Measurements from ENCODE around the gene ATP8A2.
"Not testable (repeated sequence)": the region's sequence is repeated elsewhere in the genome, so short reads cannot be mapped to it uniquely, and the experiment has no call there.

ATP8A2 gene

GRCh38 chr13:25768376-25768775 is 396.6 kb downstream of the ATP8A2 start:
- DNase-seq (ENCODE audit: low spot score) = no peak

GRCh38 chr13:25768838-25769237 is 397.1 kb downstream of the ATP8A2 start:
- no peak for DNase-seq (ENCODE audit: low spot score)

GRCh38 chr13:25770601-25771000 is 398.8 kb downstream of the ATP8A2 start:
- no peak for DNase-seq (ENCODE audit: low spot score)

GRCh38 chr13:25771202-25771601 is 399.4 kb downstream of the ATP8A2 start:
- no peak for DNase-seq (ENCODE audit: low spot score)

- no peak for DNase-seq (ENCODE audit: low spot score)
Observed at GRCh38 chr13:25771641-25772478, 400.1 kb downstream of the ATP8A2 start.

- not testable (repeated sequence) for DNase-seq (ENCODE audit: low spot score)
Observed at GRCh38 chr13:25772534-25772933, 400.8 kb downstream of the ATP8A2 start.

- not testable (repeated sequence) for DNase-seq (ENCODE audit: low spot score)
Observed at GRCh38 chr13:25774056-25774455, 402.3 kb downstream of the ATP8A2 start.

GRCh38 chr13:25775275-25775674 is 403.5 kb downstream of the ATP8A2 start:
- DNase-seq (ENCODE audit: low spot score) = no peak

- DNase-seq (ENCODE audit: low spot score) = no peak
Observed at GRCh38 chr13:25775986-25776385, 404.2 kb downstream of the ATP8A2 start.

- DNase-seq (ENCODE audit: low spot score) = no peak
Observed at GRCh38 chr13:25776722-25777121, 404.9 kb downstream of the ATP8A2 start.

GRCh38 chr13:25777509-25777908 is 405.7 kb downstream of the ATP8A2 start:
- DNase-seq (ENCODE audit: low spot score) = no peak

GRCh38 chr13:25778365-25778764 is 406.6 kb downstream of the ATP8A2 start:
- DNase-seq (ENCODE audit: low spot score) = no peak

GRCh38 chr13:25778808-25779305 is 407.1 kb downstream of the ATP8A2 start:
- DNase-seq (ENCODE audit: low spot score) = no peak

GRCh38 chr13:25783076-25783475 is 411.3 kb downstream of the ATP8A2 start:
- no peak for DNase-seq (ENCODE audit: low spot score)

GRCh38 chr13:25783601-25784024 is 411.8 kb downstream of the ATP8A2 start:
- DNase-seq (ENCODE audit: low spot score) = no peak

- no peak for DNase-seq (ENCODE audit: low spot score)
Observed at GRCh38 chr13:25784119-25784518, 412.3 kb downstream of the ATP8A2 start.

GRCh38 chr13:25790137-25790536 is 418.4 kb downstream of the ATP8A2 start:
- not testable (repeated sequence) for DNase-seq (ENCODE audit: low spot score)

GRCh38 chr13:25795277-25795676 is 423.5 kb downstream of the ATP8A2 start:
- DNase-seq (ENCODE audit: low spot score) = no peak

- DNase-seq (ENCODE audit: low spot score) = no peak
Observed at GRCh38 chr13:25796474-25796873, 424.7 kb downstream of the ATP8A2 start.

GRCh38 chr13:25798998-25799397 is 427.2 kb downstream of the ATP8A2 start:
- DNase-seq (ENCODE audit: low spot score) = no peak

GRCh38 chr13:25800523-25800922 is 428.7 kb downstream of the ATP8A2 start:
- no peak for DNase-seq (ENCODE audit: low spot score)

GRCh38 chr13:25802579-25802978 is 430.8 kb downstream of the ATP8A2 start:
- no peak for DNase-seq (ENCODE audit: low spot score)

GRCh38 chr13:25803641-25804040 is 431.9 kb downstream of the ATP8A2 start:
- DNase-seq (ENCODE audit: low spot score) = no peak

Measured in HuH-7 (cell line).